CD4-positive, alpha-beta T cell treated with Interleukin-4 for 1 hour (primary cell): ENCODE results near the gene MRPL24.
"Not testable (repeated sequence)": the region's sequence is repeated elsewhere in the genome, so short reads cannot be mapped to it uniquely, and the experiment has no call there.

Source experiments
- DNase-seq, 2 donors: peaks; one replicate each; pipeline ENCODE4 v3.0.0-alpha.2; 2020 to 2022

Gene MRPL24

DNA sequence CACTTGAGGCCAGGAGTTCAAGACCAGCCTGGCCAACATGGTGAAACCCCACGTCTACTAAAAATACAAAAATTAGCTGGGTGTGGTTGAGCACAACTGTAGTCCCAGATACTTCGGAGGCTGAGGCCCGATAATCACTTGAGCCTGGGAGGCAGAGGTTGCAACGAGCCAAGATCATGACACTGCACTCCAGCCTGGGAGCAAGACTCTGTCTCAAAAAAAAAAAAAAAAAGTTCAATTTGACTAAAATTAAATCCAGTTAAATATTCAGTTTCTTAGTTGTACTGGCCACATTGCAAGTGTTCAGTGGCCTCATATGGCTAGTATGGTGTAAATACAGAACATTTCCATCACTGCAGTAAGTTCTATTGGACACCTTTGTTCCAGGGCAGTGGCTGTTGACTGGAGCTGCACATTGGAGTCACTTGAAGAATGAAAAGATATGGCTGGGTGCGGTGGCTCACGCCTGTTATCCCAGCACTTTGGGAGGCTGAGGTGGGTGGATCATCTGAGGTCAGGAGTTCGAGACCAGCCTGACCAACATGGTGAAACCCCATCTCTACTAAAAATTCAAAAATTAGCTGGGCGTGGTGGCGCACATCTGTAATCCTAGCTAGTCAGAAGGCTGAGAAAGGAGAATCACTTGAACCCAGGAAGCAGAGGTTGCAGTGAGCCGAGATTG lies 16.8 kb upstream of the MRPL24 start:
- not testable (repeated sequence) for DNase-seq

DNA sequence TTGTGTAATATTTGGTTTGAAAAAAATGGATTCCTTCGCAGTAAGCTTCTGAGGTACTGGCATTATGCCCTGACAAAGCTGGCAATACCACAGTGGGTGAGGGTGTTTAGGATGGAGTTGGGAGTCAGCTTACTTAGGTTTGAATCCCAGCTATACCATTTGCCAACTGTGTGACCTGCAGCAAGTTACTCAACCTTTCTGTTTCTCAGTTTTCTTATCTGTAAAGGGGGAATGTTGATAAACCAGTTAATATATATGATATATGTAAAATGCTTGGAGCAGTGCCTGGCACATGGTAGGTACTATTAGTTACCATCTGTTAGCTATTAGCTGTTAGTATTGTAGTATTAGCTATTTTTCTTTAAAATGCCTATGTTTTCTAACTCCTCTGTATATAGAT lies 15.5 kb upstream of the MRPL24 start:
- DNase-seq, result no peak

DNA sequence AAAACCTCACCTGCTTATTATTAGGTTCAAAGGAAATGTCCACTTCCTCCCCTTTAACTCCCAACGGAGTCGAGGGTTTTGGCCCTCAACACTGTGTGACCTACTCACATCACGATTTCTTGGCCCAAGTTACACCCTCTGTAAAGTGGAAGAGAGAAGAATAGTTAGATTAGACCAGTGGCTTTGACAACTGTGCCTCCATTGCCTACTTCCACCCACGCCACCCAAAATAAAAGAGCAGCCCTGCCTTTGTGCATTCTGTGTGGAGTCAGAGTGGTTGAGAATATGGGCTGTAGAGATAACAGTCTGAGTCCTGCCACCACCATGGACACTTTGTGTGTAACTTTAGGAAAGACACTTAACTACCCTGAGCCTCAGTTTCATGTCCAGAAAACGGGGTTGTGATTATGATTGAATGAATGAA lies 14.7 kb upstream of the MRPL24 start:
- DNase-seq, result no peak

DNA sequence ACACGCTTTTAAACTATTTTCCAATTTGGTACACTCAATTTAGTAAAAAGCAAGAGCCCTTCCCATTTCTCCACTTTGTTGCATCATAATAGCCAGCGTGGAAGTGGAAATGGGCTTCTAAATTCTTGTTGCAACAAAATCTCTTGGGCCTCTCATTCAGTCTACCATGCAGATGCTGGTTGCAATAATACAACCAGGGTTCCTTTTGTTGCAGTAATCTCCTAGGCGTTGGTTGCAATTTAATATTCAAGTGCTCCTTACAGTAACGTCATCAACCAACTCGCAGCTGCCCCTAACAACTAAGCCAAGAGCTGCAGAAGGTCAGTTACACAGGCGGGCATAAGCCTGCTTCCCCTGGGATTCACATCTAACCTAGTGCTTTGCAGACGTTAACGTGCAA lies 13.3 kb upstream of the MRPL24 start:
- no peak for DNase-seq

DNA sequence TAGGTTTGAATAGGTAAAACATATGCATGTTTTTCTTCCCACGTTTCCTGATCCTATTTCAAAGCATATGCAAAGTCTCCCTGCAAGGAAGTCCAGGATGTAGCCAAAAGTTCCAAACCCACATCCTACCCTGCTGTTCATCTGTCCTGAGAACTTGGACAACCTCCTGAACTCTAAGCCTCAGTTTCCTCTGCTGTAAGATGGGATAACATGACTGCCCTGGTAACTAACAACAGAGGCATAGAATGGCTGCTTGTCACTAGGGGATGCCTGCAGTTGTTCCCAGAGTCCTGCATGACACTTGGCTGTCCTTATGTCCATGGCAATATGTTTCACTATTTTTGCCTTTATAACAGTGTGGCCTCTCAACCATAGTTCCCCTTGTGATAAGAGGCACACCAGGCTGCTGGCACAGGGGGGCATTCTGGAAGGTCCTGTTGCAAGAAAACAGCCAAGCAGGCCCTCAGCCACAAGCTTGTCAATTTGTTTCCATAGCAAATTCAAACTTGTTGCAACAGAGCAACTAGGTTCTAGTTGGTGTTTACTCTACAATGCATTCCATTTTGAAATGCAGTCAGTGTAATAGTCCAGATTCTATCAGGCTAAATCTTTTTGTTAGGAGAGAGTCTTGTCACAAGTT lies 12.1 kb upstream of the MRPL24 start:
- no peak for DNase-seq

DNA sequence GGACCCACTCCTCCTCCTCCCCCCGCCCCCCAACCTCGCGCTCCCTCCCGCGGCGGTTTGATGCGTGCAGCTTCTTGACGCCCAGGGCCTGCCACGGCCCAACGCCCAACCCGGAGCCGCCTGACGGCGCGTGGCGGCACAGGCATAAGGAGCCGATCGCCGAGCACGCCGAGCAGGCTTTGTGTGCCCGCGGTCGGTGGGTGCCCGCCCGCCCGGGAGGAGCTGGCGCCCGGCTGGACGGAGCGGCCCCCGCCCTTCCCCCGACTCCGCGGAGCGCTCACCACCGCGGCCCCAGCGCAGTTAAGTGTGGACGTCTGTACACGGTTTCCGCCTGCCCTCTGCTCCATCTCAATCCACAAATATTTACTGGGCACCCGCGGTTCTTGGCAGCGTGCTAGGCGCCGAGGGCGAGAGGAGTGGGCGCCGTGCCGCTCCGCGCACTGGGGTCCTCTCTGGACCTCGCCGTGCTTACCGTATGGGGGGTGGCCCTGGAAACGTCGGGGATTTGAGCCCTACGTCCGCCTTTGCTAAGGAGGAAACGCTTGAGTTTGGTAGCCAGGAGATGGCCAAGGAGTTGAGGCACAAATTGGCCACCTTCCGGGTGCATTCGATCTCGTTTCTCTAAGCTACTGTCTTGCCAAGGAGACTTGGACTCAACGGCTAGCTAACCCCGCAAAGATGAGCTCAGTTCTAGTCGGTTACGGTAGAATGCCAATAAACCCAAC lies 11.0 kb upstream of the MRPL24 start:
- DNase-seq, result peak; percentile 96 to 97

DNA sequence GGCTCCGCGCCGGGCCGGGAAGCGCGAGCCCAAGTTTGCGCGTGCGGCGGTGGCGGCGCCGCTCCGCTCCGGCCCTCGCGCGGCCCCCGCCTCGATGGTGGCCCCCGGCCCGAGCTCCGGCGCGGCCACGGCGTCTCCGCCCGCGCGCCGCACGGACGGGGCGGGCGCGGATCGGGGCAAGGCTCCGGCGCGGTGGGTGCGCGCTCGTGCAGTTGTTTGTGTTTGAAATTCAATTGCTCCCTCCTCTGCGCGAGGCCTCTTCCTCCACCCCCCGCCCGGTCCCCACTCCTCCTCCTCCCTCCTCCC lies 10.5 kb upstream of the MRPL24 start, which contains the start of gene HDGF:
Gene HDGF (minus strand): TSS at position 225 of the 306 bp plus-strand sequence. CDS start 246 bp downstream, outside the sequence.
- no peak for DNase-seq

DNA sequence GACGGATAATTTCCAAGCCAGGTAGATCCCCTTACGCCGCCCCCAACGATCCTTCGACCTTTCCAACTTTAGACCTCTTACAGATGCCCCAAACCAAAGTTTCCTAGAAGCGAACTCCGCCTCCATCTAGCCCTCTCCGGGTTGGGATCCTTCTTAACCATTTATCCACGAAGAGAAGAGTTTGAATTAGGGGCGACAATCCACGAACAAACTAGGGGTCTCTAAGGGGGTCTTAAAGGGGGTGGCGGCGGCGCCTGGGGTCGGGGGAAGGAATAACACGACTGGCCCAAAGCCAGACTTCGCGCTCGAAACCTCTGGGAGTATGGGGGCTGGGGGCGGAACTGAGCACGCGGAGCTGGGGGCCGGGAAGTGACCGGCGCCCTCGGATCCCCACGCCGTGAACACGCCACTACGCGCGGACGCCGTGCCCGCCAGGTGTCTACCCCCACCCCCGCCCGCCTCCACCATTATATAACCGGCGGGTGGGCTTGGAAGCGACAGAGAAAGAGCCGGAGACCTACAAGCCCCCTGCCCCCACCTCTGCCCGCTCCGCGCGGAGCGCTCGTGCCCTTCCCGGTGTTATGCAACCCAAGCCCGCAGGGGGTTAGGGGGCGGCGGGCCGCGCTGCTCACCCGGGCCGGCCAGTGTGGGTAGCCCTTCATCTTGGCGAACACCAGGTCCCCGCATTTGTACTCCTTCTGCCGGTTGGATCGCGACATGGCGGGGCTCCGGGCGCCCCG lies 10.0 kb upstream of the MRPL24 start:
- peak; percentile 26 to 42 for DNase-seq

DNA sequence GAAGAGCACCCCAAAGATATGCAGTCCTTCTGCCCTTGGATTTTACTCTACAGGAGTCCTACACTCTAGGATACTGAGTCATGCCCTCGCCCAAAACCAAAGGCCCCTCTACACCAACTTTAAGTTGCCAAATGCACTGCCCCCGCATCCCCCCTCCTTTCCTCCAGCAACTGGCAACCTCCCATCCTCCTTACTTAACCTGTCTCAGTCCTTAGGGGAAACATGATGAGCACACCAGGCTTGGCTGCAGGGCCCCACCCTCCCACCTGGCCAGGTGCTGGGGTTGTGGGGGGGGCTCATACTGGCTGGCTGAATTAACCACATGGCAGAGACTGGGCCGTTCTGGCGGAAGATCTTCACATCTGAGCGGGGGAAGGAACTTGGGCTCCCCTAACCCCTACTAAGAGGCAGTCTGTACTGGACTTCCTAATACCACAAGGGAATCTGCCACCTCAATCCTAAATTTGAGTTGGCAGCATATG lies 9.3 kb upstream of the MRPL24 start:
- peak; percentile 30 to 34 for DNase-seq

DNA sequence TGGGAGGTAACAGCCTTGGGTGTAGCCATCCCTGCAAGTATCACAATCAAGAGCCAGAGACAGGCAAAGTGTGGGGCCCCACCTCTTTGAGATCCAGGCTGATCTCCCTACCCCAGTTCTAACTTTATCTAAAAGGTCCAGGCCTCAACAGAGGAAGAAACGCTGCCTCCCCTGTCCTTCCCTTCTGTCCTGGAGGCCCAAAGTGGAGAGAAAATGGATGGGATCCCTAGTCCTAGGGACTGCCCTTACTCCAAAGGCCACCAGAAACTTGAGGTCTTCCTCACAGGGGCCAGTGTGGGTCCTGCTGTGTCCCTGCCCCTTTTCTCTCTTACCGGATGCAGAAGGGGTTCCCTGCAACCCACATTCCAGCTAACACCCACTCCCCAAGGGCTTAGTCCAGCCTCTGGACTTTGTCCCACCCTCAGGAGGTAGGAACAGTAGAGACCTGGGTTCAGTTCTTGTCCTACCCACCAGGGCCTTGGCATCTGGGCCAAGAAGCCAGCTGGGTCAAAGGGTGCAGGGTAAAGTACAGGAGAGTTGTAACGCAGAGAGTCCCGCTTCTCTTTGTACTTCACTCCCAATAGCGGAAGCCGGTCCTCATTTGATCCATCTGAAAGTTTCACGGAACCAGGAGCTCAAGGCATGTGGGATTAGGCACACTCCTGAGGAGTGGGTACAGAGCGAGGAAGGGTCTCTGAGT lies 8.7 kb upstream of the MRPL24 start:
- DNase-seq, result peak in 1 of 2 donors; percentile 13

DNA sequence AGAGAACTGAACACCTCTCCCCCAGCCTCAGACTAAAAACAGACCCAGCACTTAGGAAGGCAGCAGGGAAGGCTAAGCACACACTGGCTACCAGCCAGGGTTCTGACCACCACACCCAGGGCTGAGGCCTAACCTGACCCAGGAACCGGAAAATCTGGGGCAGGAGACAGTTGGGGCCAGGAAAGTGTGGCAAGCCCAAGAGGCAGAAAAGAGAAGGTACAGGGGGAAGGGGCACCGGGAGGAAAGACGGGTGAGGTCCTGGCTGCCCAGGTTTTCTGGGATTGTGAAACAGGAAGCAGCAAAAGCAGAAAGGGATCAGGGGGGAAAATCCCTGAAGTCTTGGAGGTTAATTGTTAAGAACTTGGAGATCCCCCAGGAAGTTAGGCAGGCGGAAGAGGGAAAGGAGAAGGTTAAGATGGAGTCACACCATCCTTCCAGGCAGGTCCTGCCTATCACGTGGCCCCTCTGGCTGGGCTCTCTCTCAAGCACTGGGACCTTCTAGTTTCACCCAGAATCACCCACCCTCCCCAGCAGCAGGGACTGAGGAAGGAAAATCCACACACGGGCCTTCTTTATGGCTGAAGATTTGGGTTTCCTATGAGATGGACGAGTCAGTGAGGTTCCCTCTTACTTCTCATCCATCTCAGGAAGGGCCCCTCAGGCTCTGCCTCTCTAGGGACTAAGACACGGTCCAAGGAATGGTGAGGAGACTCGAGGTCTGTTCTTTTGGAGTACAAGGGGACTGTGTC lies 8.0 kb upstream of the MRPL24 start:
- peak; percentile 31 to 41 for DNase-seq

DNA sequence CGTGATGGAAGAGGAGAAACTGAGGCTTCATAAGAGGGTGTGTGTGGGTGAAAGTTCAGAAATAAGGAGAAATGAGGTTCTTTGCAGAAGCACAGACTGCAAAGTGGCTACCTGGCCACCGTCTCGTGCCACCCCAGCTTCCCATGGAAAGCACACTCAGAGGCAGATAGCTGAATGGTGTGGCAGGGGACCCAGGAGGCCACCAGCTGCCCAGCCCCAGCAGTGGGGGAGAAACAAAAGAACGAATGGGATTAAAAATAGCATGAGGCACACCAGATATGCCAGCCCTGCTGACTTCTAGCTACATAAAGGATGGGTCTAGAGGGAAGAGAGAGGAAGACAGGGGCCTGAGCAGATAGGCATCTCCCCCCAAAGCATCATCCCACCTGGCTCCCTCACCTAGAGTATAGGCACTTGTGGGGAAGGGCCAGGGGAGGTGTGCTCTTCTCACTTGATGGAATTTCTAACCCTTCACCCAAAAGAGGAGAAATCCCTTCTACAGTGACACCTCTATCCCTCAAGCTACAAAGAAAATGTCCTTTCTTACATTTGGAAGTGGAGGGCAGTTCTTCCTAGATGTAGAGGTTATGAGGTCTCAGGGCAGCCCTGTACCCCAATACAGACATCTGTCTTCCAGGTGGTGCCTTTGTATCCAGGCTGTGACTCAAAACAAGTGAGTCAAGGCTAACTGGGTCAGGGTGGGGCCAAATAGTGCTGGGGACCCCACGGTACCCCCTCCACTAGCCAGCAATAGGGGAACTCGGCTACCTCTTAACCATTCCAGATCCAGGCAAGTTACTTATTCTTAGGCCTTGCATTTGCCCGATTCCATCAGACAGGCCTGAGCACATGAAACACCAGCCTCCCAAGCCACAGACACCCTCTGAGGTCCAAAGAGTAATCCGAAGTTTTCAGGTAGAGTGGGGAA lies 7.1 kb upstream of the MRPL24 start:
- DNase-seq, result no peak

DNA sequence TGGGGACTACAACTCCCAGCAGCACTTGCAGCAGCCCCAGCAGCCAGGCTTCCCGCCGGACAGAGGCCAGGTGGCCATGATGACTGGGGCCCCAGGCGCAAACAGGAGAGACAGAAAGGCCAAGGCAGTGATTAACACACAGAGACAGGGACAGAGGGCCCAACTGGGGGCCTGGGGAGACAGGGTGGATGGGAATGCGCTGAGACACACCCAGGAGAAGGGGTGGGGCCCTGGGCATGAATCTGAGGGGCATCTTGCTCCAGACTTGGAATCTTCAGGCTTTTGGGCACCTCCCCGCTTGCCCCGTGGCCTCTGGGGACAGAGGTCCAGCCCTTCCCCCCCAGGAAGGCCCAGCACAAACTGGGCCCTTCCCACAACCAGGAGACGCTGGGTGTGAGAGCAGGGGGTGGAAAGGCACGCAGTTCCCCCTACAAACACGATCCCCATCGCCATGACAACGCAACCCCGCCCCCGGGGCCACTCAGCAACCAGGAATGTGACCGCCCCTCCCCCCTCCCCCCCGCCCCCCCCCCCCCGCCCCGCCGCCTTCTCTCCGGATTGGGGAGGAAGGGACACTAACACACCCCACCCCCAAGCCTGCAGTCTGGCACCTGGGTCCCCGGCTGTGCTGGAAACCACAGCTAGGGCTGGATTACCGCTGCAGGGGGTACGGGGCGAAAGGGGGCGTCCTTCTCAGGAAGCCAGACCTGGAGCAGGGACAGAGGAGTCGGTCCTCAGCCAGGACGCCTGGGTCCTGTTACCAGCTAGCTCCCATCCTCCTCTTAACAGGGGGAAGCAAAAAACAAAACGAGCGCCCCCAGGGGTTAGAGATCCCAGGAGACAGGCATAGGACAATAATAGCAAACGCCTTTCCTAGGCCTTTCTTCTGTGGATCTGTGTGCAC lies 6.1 kb upstream of the MRPL24 start:
- peak; percentile 80 to 85 for DNase-seq

DNA sequence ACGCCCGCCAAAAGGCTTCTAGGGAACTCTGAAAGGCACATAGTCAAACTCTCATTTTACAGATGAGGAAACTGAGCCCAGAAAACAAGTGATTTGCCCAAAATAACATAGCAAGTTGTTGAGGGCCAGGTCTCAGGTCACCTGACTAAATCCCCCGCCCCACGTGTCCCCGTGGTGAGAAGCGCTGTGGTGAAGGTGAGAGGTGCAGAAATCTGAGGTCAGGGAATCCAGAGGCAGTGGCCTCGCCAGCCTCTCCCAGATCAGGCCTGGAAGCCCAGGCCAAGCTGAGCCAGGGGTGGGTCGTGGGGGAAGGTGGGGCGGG lies 5.5 kb upstream of the MRPL24 start:
- peak; percentile 39 to 44 for DNase-seq

DNA sequence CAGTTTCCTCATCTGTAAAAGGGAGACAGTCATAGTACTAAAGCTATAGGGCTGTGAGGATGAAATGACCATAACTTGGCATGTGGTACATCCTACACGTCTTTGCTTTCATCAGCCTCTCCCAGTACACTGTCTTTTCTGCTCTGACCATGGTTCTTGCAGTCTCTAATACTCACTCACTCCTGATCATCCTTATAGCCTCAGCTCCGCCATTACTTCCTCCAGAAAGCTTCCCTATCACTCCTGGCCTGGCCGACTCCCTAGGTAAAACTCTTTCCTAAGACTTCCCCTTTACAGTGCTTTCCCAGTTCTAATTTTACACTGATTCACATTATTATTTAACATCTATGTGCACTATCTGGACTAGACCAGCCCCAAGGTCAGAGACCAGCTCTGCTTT lies 5.0 kb upstream of the MRPL24 start:
- no peak for DNase-seq

DNA sequence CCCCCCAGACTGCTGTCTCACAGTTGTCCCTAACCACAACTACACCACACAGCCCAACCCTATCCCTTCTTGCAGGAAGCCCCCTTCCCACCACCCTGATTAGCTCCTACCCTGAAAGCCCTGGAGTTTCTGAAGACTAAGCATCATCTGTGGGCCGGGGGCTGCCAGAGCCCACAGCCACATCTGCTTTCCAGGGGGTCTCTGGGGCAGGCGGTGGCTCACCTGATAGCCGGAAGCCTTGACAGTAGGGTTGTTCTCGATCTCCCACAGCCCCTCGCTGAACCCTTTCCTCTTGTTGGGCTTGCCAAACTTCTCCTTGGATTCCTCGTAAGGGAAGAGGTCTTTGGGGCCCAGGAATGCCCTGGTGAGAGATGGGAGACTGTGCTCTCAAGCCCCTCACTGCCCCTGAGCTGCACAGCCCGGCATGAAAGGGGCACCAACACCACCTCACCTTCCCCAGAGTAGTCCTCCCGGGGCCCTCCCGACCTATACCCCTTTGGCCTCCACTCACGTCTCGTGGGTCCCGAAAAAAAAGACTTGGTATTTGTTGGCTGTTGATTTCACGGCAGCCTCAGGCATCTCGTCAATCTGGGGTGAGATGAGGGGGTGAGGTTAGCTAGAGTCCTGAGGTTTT lies 4.0 kb upstream of the MRPL24 start:
- DNase-seq, result no peak

DNA sequence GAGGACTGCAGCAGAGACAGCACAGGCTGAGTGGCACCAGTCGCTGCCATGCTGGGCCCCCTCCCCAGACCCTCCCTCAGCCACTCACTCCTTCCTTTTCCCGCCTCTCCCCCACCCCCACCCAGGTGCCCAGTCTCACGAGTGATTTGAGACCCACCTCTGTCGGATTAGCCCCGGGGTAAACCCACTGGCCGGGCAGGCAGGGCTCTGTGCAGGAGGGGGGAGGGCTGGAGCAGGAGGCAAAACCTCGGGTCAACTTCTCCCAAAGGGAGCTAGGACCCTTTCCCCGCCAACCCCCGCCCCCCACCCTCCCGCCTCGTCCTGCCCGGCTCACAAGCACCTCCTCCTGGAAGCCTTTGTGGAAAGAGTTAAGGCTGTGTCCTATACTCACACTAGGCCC lies 3.5 kb upstream of the MRPL24 start:
- DNase-seq, result no peak

DNA sequence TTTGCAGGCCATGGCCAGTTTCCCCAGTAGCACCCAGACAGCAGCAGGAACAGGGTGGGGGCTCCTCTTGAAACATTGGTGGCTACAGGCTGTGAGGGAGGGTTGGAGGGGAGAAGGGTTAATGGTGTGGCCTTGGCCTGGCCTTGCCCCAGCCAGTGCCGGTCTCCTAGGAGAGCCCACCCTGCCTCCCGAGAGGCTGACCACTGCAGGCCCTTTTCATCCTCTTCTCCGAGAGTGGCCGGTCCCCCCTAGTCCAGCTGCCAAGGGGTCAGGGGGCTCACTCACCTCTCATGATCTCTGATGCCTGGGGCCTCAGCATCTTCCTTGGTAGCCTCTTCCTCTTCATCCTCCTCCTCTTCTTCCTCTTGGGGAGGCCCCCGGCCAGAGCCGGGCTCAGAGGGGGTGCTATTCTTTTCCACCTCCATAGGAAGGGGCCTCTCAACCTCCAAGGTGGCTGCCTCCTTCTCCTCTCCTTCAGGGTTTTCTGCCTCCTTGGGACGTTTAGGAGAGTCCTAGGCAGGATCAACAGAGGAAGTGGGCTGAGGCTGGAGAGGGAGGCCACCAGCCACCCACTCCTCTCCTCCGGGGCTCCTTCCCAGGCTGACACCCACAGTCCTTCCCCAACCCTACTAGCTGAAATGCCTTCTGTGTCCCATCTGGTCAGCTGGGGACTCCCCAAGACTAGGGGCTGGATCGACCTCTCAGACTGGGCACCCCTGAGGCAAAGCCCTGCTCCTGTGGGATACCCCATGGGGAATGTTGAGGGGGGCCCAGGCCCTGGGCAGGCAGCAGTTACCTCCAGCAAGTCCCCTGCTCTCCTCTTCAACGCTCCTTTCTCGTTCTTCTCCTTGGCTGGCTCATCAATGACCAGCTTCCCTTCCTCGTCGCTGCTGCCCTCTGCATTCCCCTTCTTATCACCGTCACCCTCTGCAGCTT lies 2.7 kb upstream of the MRPL24 start:
- DNase-seq, result no peak
